ENCODE data around the gene ADCY2. TPM values are rescaled to one million over a fixed set of nuclear protein-coding genes. Genes with fewer than 3 reads are reported as not detected.
A peak's percentile ranks its signal among the peaks of the same experiment; 100 is the strongest.

The ADCY2 gene
- polyA plus RNA-seq, 1 donor (not counting 4 experiments of a cell fraction or from before 2014, with no cell fraction given): 0.13 TPM

GRCh38 chr5:7742241-7742656 lies 346.3 kb downstream of the ADCY2 start:
- Histone ChIP-seq H2AFZ (ENCODE audit: control insufficient read depth, low read length) (no peak overlapping the region), H3K9ac (ENCODE audit: control insufficient read depth, extremely low read depth, insufficient read depth, low read length) (no peak overlapping the region), H3K9me3 (ENCODE audit: control insufficient read depth, low read depth, low read length) (no peaks in the 10 kb centered on the region), H3K4me2 (ENCODE audit: control insufficient read depth, extremely low read depth, insufficient read depth, low read depth, low read length) (peak overlapping the region; percentile 18), H3K27me3 (ENCODE audit: control insufficient read depth, extremely low read depth, insufficient read depth, low read length) (peaks cover 5% of the 10 kb centered on the region), H3K27ac (ENCODE audit: control insufficient read depth, insufficient read depth, low read length) (no peak overlapping the region), H4K20me1 (ENCODE audit: control insufficient read depth, extremely low read depth, insufficient read depth, low read length) (no peaks in the 10 kb centered on the region), H3K9me1 (ENCODE audit: control insufficient read depth, extremely low read depth, insufficient read depth, low read length) (no peaks in the 10 kb centered on the region), H3K4me1 (ENCODE audit: control insufficient read depth, extremely low read depth, insufficient read depth, low read length) (peaks cover 4% of the 10 kb centered on the region), H3K36me3 (ENCODE audit: control insufficient read depth in 2 of 2, extremely low read depth in 1 of 2, insufficient read depth in 2 of 2, low read length in 2 of 2) (no peaks in the 10 kb centered on the region), H3K79me2 (ENCODE audit: control insufficient read depth, insufficient read depth, low read length) (no peaks in the 10 kb centered on the region), H3K4me3 (ENCODE audit: control insufficient read depth in 2 of 3, extremely low read depth in 1 of 3, insufficient read depth in 2 of 3, low read depth in 1 of 3, low read length in 3 of 3) (no peak overlapping the region)
- DNase-seq (ENCODE audit: low read depth, low spot score): peak; percentile 98
- dilution Hi-C loops (cut with MboI; ENCODE audit: extremely low pct_ligation_motif_present, low sequenced_read_pairs): no loop called here
- TF ChIP-seq EZH2 (IDR thresholded peaks at IDR 0.05; ENCODE audit: low read length): no peak
- TF ChIP-seq, protein P1, sequence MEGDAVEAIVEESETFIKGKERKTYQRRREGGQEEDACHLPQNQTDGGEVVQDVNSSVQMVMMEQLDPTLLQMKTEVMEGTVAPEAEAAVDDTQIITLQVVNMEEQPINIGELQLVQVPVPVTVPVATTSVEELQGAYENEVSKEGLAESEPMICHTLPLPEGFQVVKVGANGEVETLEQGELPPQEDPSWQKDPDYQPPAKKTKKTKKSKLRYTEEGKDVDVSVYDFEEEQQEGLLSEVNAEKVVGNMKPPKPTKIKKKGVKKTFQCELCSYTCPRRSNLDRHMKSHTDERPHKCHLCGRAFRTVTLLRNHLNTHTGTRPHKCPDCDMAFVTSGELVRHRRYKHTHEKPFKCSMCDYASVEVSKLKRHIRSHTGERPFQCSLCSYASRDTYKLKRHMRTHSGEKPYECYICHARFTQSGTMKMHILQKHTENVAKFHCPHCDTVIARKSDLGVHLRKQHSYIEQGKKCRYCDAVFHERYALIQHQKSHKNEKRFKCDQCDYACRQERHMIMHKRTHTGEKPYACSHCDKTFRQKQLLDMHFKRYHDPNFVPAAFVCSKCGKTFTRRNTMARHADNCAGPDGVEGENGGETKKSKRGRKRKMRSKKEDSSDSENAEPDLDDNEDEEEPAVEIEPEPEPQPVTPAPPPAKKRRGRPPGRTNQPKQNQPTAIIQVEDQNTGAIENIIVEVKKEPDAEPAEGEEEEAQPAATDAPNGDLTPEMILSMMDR (optimal IDR thresholded peaks at IDR 0.05 in 1 of 3, IDR thresholded peaks at IDR 0.05 in 1 of 3, conservative IDR thresholded peaks at IDR 0.05 in 1 of 3; ENCODE audit: extremely low read depth in 1 of 3, insufficient read depth in 2 of 3, low read length in 3 of 3): no peak
- FAIRE-seq: peak; percentile 97

- no peaks in the 10 kb centered on the region for H3K79me2 ChIP-seq (ENCODE audit: control insufficient read depth, insufficient read depth, low read length)
- no peaks in the 10 kb centered on the region for H4K20me1 ChIP-seq (ENCODE audit: control insufficient read depth, extremely low read depth, insufficient read depth, low read length)
- H3K9ac ChIP-seq (ENCODE audit: control insufficient read depth, extremely low read depth, insufficient read depth, low read length): no peak overlapping the region
- no peaks in the 10 kb centered on the region for H3K9me1 ChIP-seq (ENCODE audit: control insufficient read depth, extremely low read depth, insufficient read depth, low read length)
- no peaks in the 10 kb centered on the region for H3K36me3 ChIP-seq (ENCODE audit: control insufficient read depth in 2 of 2, extremely low read depth in 1 of 2, insufficient read depth in 2 of 2, low read length in 2 of 2)
- no peak overlapping the region for H3K4me2 ChIP-seq (ENCODE audit: control insufficient read depth, extremely low read depth, insufficient read depth, low read depth, low read length)
- H3K4me1 ChIP-seq (ENCODE audit: control insufficient read depth, extremely low read depth, insufficient read depth, low read length): peaks cover 4% of the 10 kb centered on the region
- H2AFZ ChIP-seq (ENCODE audit: control insufficient read depth, low read length): no peak overlapping the region
- DNase-seq (ENCODE audit: low read depth, low spot score) (peak; percentile 33), FAIRE-seq (peak; percentile 73)
- dilution Hi-C loops (cut with MboI; ENCODE audit: extremely low pct_ligation_motif_present, low sequenced_read_pairs): no loop called here
- H3K27me3 ChIP-seq (ENCODE audit: control insufficient read depth, extremely low read depth, insufficient read depth, low read length): peaks cover 9% of the 10 kb centered on the region
- no peak for TF ChIP-seq EZH2 (IDR thresholded peaks at IDR 0.05; ENCODE audit: low read length)
- TF ChIP-seq, protein P1 (optimal IDR thresholded peaks at IDR 0.05 in 1 of 3, IDR thresholded peaks at IDR 0.05 in 1 of 3, conservative IDR thresholded peaks at IDR 0.05 in 1 of 3; ENCODE audit: extremely low read depth in 1 of 3, insufficient read depth in 2 of 3, low read length in 3 of 3): peak; percentile 68 to 84 (median 79)
- no peaks in the 10 kb centered on the region for H3K9me3 ChIP-seq (ENCODE audit: control insufficient read depth, low read depth, low read length)
- H3K4me3 ChIP-seq (ENCODE audit: control insufficient read depth in 2 of 3, extremely low read depth in 1 of 3, insufficient read depth in 2 of 3, low read depth in 1 of 3, low read length in 3 of 3): no peak overlapping the region
- no peak overlapping the region for H3K27ac ChIP-seq (ENCODE audit: control insufficient read depth, insufficient read depth, low read length)
Observed at GRCh38 chr5:7745882-7746610, 350.1 kb downstream of the ADCY2 start.

Data from keratinocyte (primary cell).